ENCODE measurements around the gene PUS1. TPM values are rescaled to one million over a fixed set of nuclear protein-coding genes. Genes with fewer than 3 reads are reported as not detected.

The PUS1 gene
- total and polyA plus RNA-seq, 7 experiments from 2014 or later = 15.0 to 54.9 (median 37.1) TPM

GRCh38 chr12:131892711-131893604 is 36.1 kb upstream of the PUS1 start:
- H3K4me3 ChIP-seq (ENCODE audit: low read length) = no peak overlapping the region
- H3K4me3 Mint-ChIP-seq = peak overlapping the region in 7 of 10 donors; percentile 51 to 93 (median 67)
- DNase-seq (peak in 1 of 9 donors; percentile 22), ATAC-seq (no peak)
- H3K36me3 ChIP-seq (ENCODE audit: control insufficient read depth in 2 of 3, insufficient read depth in 3 of 3, low read length in 3 of 3) = no peaks in the 10 kb centered on the region
- peaks cover 0 to 12% of the 10 kb centered on the region in 2 donors for H3K4me1 ChIP-seq (ENCODE audit: control insufficient read depth in 2 of 2, insufficient read depth in 2 of 2, low read length in 2 of 2)
- H3K9me3 ChIP-seq (ENCODE audit: control insufficient read depth in 2 of 3, low read length in 3 of 3) = no peaks in the 10 kb centered on the region
- intact Hi-C loops (cut with micrococcal nuclease) = loop anchor here (10.0 kb wide), 4 partner anchors 178 to 1018 kb away; partner anchors contain the start of genes RAN (in 2 of the 2) and SFSWAP (in 1 of the 2)
- peak overlapping the region in 5 of 9 donors; percentile 25 to 74 (median 61) for H3K27ac Mint-ChIP-seq
- peaks cover 10 to 24% (median 20%) of the 10 kb centered on the region in 7 donors for H3K4me1 Mint-ChIP-seq
- POLR2A ChIA-PET = interaction anchor here (0.8 kb wide), 1 partner anchor 67 kb away, joined by 4 read pairs; no protein-coding TSS in a partner anchor
- H3K27ac ChIP-seq (ENCODE audit: low read depth, low read length) = no peak overlapping the region
- no peaks in the 10 kb centered on the region for H3K36me3 Mint-ChIP-seq
- CTCF ChIA-PET = no interaction called here
- H3K27me3 ChIP-seq (ENCODE audit: control insufficient read depth in 2 of 2, insufficient read depth in 2 of 2, low read length in 2 of 2) = no peaks in the 10 kb centered on the region
- H3K9me3 Mint-ChIP-seq = peaks cover 0 to 4% (median 0%) of the 10 kb centered on the region in 11 donors
- no peaks in the 10 kb centered on the region for H3K27me3 Mint-ChIP-seq

DNA sequence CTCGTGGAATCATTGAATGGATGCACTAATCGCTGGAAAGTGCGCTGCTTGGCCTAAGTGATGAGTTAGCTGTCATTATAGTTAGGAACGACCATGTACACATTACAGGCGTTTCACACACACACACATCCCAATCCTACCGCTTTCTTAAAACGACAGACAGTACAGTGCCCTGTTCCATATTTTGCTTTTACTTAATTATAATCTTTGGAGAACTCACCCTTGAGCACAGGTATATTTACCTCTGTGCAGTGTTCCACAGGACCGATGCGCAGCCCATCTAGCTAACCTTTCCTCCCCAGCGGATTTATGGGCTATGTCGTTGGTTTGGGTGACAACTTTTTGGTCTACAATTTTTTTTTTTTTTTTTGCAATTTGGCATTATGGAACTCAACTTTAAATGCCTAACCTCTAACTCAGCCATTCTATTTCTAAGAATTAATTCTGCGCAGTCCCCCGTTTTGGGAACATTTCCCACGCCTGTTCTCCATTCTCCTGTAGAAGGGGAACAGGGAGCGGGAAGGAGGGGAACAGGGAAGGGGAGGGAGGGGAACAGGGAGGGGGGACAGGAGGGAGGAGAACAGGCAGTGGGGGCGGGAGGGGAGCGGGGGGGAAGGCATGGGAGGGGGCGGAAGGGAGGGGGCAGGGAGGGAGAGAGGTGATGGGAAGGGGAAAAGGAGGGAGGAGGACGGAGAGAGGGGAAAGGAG is 35.3 kb upstream of the PUS1 start:
- POLR2A ChIA-PET = interaction anchor here (0.8 kb wide), 1 partner anchor 66 kb away, joined by 4 read pairs; no protein-coding TSS in a partner anchor
- Histone ChIP-seq H3K9me3 (ENCODE audit: control insufficient read depth in 2 of 3, low read length in 3 of 3) (no peaks in the 10 kb centered on the region), H3K36me3 (ENCODE audit: control insufficient read depth in 2 of 3, insufficient read depth in 3 of 3, low read length in 3 of 3) (no peaks in the 10 kb centered on the region), H3K27ac (ENCODE audit: low read depth, low read length) (peak overlapping the region; percentile 23), H3K27me3 (ENCODE audit: control insufficient read depth in 2 of 2, insufficient read depth in 2 of 2, low read length in 2 of 2) (no peaks in the 10 kb centered on the region), H3K4me3 (ENCODE audit: low read length) (no peak overlapping the region), H3K4me1 (ENCODE audit: control insufficient read depth in 2 of 2, insufficient read depth in 2 of 2, low read length in 2 of 2) (peaks cover 0 to 12% of the 10 kb centered on the region in 2 donors)
- Mint-ChIP-seq H3K4me1 (peaks cover 10 to 29% (median 22%) of the 10 kb centered on the region in 7 donors), H3K27ac (peak overlapping the region in 8 of 9 donors; percentile 8 to 85 (median 69)), H3K4me3 (peak overlapping the region; percentile 4 to 93 (median 62)), H3K36me3 (no peaks in the 10 kb centered on the region), H3K27me3 (no peaks in the 10 kb centered on the region), H3K9me3 (peaks cover 0 to 4% (median 0%) of the 10 kb centered on the region in 11 donors)
- ATAC-seq (no peak), DNase-seq (peak in 3 of 9 donors; percentile 17 to 26 (median 20))
- CTCF ChIA-PET = no interaction called here
- intact Hi-C loops (cut with micrococcal nuclease) = loop anchor here (1.0 to 10.0 kb wide), 10 partner anchors 36 to 1019 kb away; partner anchors contain the start of genes EP400 (in 2 of the 2), RAN (in 2 of the 2), SFSWAP (in 2 of the 2) and PUS1 (in 1 of the 2)

DNA sequence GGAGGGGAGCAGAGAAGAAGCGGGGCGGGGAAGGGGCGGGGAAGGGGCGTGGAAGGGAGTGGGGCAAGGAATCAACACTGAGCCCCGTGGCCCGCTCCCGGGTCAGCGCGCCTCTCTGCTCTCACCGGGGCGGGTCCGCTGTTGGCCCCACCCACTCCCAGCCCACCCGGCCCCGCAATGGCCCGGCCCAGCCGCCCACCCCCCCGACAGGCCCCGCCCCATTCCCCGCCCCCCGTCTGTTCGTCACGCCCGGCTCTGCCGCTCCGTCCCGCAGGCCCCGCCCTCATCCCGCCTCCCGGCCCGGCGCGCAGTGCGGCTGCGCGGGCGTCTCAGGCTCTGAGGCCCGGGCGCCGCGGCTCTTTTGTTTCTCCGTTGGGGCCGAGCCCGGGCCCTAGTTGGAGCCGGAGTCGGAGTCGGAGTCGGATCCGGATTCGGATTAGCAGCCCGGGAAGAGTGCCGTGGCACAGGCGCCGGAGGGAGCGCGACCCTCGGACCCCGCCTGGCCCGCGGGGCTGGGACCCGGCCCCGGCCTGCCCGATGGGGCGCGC is 34.7 kb upstream of the PUS1 start, which contains the start of gene ULK1:
ULK1 (plus strand) TSS at position 310 of the 548 bp plus-strand sequence. CDS start 380 bp downstream, outside the sequence.
- ATAC-seq = peak; percentile 88
- Histone ChIP-seq H3K4me3 (ENCODE audit: low read length) (peak within 1 kb of the TSS; percentile 71), H3K9me3 (ENCODE audit: control insufficient read depth in 2 of 3, low read length in 3 of 3) (no peaks in the 10 kb centered on the region), H3K27ac (ENCODE audit: low read depth, low read length) (peak within 1 kb of the TSS; percentile 83), H3K27me3 (ENCODE audit: control insufficient read depth in 2 of 2, insufficient read depth in 2 of 2, low read length in 2 of 2) (no peaks in the 10 kb centered on the region), H3K36me3 (ENCODE audit: control insufficient read depth in 2 of 3, insufficient read depth in 3 of 3, low read length in 3 of 3) (no peaks in the 10 kb centered on the region), H3K4me1 (ENCODE audit: control insufficient read depth in 2 of 2, insufficient read depth in 2 of 2, low read length in 2 of 2) (peaks cover 0 to 12% of the 10 kb centered on the region in 2 donors)
- intact Hi-C loops (cut with micrococcal nuclease) = loop anchor here (1.0 to 10.0 kb wide), 10 partner anchors 35 to 1020 kb away; partner anchors contain the start of genes EP400 (in 2 of the 2), RAN (in 2 of the 2), SFSWAP (in 2 of the 2) and PUS1 (in 1 of the 2)
- Mint-ChIP-seq H3K27ac (peak within 1 kb of the TSS; percentile 68 to 94 (median 85)), H3K27me3 (no peaks in the 10 kb centered on the region), H3K4me1 (peaks cover 10 to 29% (median 22%) of the 10 kb centered on the region in 7 donors), H3K36me3 (no peaks in the 10 kb centered on the region), H3K4me3 (peak within 1 kb of the TSS; percentile 86 to 94 (median 92)), H3K9me3 (peaks cover 0 to 4% (median 0%) of the 10 kb centered on the region in 11 donors)
- CTCF ChIA-PET = no interaction called here
- POLR2A ChIA-PET = no interaction called here
- DNase-seq = peak; percentile 85 to 97 (median 92)

GRCh38 chr12:131894981-131895639 is 34.0 kb upstream of the PUS1 start:
- Mint-ChIP-seq H3K9me3 (peaks cover 0 to 4% (median 0%) of the 10 kb centered on the region in 11 donors), H3K36me3 (no peaks in the 10 kb centered on the region), H3K27me3 (no peaks in the 10 kb centered on the region), H3K27ac (peak overlapping the region; percentile 68 to 94 (median 85)), H3K4me1 (peaks cover 12 to 34% (median 25%) of the 10 kb centered on the region in 7 donors), H3K4me3 (peak overlapping the region; percentile 86 to 94 (median 92))
- ChIA-PET POLR2A (no interaction called here), CTCF (no interaction called here)
- ATAC-seq = no peak
- Histone ChIP-seq H3K36me3 (ENCODE audit: control insufficient read depth in 2 of 3, insufficient read depth in 3 of 3, low read length in 3 of 3) (no peaks in the 10 kb centered on the region), H3K4me1 (ENCODE audit: control insufficient read depth in 2 of 2, insufficient read depth in 2 of 2, low read length in 2 of 2) (peaks cover 0 to 12% of the 10 kb centered on the region in 2 donors), H3K9me3 (ENCODE audit: control insufficient read depth in 2 of 3, low read length in 3 of 3) (no peaks in the 10 kb centered on the region), H3K27me3 (ENCODE audit: control insufficient read depth in 2 of 2, insufficient read depth in 2 of 2, low read length in 2 of 2) (no peaks in the 10 kb centered on the region), H3K27ac (ENCODE audit: low read depth, low read length) (peak overlapping the region; percentile 67), H3K4me3 (ENCODE audit: low read length) (peak overlapping the region; percentile 71)
- intact Hi-C loops (cut with micrococcal nuclease) = loop anchor here (1.0 to 10.0 kb wide), 10 partner anchors 34 to 1020 kb away; partner anchors contain the start of genes EP400 (in 2 of the 2), RAN (in 2 of the 2), SFSWAP (in 2 of the 2) and PUS1 (in 1 of the 2)
- peak in 1 of 9 donors; percentile 21 for DNase-seq

GRCh38 chr12:131895640-131896079 is 33.4 kb upstream of the PUS1 start:
- no peaks in the 10 kb centered on the region for H3K36me3 Mint-ChIP-seq
- H3K27ac Mint-ChIP-seq = peak overlapping the region; percentile 68 to 94 (median 85)
- Histone ChIP-seq H3K27ac (ENCODE audit: low read depth, low read length) (peak overlapping the region; percentile 67), H3K4me3 (ENCODE audit: low read length) (peak overlapping the region; percentile 71), H3K36me3 (ENCODE audit: control insufficient read depth in 2 of 3, insufficient read depth in 3 of 3, low read length in 3 of 3) (no peaks in the 10 kb centered on the region), H3K9me3 (ENCODE audit: control insufficient read depth in 2 of 3, low read length in 3 of 3) (no peaks in the 10 kb centered on the region), H3K27me3 (ENCODE audit: control insufficient read depth in 2 of 2, insufficient read depth in 2 of 2, low read length in 2 of 2) (no peaks in the 10 kb centered on the region), H3K4me1 (ENCODE audit: control insufficient read depth in 2 of 2, insufficient read depth in 2 of 2, low read length in 2 of 2) (peaks cover 0 to 12% of the 10 kb centered on the region in 2 donors)
- H3K4me3 Mint-ChIP-seq = peak overlapping the region; percentile 86 to 94 (median 92)
- peaks cover 16 to 38% (median 28%) of the 10 kb centered on the region in 7 donors for H3K4me1 Mint-ChIP-seq
- POLR2A ChIA-PET = interaction anchor here (1.8 kb wide), 1 partner anchor 34 kb away, joined by 7 read pairs; no protein-coding TSS in a partner anchor
- H3K9me3 Mint-ChIP-seq = peaks cover 0 to 4% (median 0%) of the 10 kb centered on the region in 11 donors
- DNase-seq (peak in 6 of 9 donors; percentile 39 to 52 (median 42)), ATAC-seq (no peak)
- CTCF ChIA-PET = no interaction called here
- intact Hi-C loops (cut with micrococcal nuclease) = loop anchor here (1.0 to 10.0 kb wide), 9 partner anchors 34 to 1021 kb away; partner anchors contain the start of genes RAN (in 2 of the 2), SFSWAP (in 2 of the 2) and PUS1 (in 1 of the 2)
- H3K27me3 Mint-ChIP-seq = no peaks in the 10 kb centered on the region
